C4-2B (cell line): ENCODE data around the gene POU5F2.

Source experiments
- ZFX ChIP-seq: fragments of 450-650 bp; IDR thresholded peaks from 2 replicates; pipeline ENCODE4 v1.6.1; 2017
- TF ChIP-seq, protein P1 (sequence below): fragments of 450-650 bp; conservative IDR thresholded peaks from 2 replicates; pipeline ENCODE4 v1.5.1; 2017; ENCODE audit warnings: mild to moderate bottlenecking

DNA sequence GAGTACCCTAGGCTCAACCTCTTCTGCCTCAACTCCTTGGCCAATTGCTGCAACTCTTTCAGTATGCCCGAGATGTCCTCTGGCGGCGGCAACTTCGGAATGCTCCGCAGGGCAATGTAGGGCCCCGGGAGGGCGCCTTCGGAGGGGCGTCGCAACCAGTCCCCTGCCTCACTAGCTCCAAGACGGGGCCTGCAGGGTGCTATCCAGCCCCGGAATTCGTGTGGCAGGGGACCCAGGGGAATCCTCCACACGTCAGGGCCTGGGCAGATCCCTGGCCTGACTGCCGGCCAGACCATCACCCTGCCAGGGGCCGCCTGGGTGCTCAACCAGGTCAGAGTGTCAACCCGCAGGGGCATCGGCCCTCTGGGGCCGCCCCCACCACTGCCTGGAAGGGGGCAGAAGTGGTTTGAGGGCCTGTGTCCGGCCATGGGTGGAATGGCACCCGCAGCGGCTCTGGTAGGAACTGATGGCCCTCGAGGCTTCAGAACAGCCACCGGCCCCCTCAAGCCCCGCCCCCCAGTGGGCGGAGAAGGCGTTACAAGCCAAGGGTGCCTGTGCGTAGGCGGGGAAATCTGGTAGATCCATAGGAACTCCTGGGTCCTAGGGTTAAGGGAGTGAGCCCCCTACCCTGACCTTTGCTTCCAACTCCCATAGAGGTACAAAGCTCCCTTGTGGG lies at the start of gene POU5F2:
- TF ChIP-seq, protein P1, sequence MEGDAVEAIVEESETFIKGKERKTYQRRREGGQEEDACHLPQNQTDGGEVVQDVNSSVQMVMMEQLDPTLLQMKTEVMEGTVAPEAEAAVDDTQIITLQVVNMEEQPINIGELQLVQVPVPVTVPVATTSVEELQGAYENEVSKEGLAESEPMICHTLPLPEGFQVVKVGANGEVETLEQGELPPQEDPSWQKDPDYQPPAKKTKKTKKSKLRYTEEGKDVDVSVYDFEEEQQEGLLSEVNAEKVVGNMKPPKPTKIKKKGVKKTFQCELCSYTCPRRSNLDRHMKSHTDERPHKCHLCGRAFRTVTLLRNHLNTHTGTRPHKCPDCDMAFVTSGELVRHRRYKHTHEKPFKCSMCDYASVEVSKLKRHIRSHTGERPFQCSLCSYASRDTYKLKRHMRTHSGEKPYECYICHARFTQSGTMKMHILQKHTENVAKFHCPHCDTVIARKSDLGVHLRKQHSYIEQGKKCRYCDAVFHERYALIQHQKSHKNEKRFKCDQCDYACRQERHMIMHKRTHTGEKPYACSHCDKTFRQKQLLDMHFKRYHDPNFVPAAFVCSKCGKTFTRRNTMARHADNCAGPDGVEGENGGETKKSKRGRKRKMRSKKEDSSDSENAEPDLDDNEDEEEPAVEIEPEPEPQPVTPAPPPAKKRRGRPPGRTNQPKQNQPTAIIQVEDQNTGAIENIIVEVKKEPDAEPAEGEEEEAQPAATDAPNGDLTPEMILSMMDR: no peak; the same call in 1 of the 2 replicates
- TF ChIP-seq ZFX: no peak
